HG02970 (cell line): ENCODE data around the gene COBL.

Source experiments
- ATAC-seq: cut with Tn5 transposase; IDR thresholded peaks from one replicate; pipeline ENCODE4 v1.9.1; 2021; ENCODE audit warnings: mild to moderate bottlenecking, moderate library complexity, moderate number of reproducible peaks; ENCODE audit not compliant: unreplicated experiment, low FRiP score

The COBL gene

DNA sequence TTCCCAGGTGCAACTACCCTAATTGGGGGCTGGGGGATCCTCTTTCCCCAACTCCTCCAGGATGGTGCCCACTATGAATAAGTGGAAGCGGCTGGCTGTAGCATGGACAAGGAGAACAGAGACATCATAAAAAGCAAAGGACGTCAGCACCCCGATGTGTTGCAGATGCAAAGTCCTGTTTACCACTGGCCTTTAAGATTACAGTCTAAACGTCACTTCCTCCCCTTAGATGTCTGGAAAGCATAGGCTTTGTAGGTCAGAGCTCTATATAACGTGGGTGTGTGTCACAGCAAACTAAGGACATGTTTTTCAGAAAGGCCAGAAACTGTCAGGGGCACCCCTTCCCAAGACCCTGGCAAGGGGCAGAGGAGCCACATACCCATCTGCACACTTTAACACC, 7.9 kb downstream of the COBL start:
- ATAC-seq, result no peak

DNA sequence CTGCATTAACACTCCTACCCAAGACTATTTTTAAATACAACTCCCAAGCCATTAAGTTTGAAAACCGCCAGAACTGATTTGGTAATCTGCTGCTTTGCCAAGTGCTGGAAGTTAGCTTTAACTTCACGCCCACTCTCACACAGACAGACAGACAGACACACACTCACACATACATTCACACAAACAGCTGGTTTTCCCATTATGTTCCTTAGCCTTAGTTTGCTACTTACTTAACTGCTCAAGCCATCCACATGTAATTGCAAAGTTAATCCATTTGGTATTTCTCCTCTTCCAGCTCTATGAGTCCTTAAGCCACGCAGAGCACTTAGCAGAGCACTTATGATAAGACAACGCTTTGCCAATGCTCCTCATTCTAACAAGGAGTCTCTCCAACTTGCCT, 8.3 kb downstream of the COBL start:
- ATAC-seq, result no peak

DNA sequence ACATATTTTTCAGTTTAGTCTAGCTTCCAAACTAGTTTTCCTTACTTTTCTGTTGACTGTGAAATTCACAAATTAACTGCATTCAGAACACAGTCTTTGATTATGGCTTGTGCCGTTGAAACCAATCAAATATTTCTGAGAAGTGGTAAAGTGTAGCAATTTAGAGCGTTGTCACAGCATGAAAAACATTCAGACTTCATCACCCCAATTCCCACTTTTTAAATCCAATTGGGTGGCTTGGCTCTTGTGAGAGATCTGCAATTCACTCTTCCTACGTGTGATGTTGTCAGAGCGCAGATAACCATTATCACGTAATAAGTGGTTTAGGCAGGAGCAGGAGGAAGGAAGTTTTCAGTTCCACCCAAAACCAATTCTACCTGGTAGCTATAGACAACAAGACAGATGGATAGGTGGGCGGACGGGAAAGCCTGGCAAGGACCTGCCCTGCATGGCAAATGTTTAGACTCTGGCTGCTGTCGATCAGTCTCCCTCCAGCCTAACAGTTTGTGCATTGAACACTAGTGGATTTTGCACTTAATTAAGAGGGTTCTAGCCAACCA, 8.9 kb downstream of the COBL start:
- no peak for ATAC-seq

DNA sequence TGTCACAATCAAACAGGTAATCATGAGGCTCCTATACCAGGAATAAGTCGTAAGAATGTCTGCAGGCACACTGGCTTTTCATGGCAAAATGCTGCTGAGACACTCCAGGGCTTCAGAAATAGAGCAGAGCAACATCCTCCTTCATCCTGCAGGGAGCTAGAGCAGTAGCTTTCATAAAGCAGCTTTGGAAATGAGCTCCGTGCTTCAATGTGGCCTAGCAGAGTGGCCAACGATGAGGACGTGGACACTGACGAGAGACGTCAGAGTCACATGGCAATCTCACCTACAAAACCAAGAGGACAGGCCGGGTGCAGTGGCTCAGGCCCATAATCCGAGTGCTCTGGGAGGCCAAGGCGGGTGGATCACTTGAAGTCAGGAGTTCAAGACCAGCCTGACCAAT, 9.8 kb downstream of the COBL start:
- ATAC-seq, result no peak

DNA sequence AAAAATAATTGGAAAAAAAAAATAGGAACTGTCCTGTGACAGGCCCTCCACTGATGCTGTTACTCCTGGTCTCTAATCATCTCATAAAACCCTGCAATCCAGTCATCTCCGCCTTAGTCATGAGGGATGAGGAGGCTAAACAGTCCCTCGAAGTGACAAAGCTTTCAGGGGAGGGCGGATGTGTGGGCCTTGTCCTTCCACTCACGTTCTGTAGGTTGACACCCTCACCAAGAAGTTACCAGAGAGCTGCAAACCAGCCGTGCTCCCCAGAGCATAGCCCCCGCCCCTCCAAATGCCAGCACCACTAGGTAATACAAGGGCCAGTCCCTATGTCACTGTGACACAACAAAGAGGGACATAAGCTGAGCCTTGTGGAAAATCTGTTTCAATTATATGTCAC, 11.9 kb downstream of the COBL start:
- no peak for ATAC-seq

DNA sequence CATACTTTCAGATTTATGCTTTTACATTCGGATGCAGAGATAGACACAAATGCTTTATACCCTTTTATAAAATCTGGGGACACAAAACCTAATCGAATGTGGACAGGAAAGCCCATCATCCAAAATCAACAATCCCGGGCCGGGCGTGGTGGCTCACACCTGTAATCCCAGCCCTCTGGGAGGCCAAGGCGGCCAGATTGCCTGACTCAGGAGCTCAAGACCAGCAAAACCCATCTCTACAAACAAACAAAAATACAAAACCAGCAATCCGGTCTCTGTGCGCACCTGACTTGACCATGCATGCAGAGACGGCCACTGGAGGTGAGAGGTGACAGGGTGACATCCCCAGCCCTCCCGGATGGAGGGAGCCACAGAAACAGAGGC, 13.5 kb downstream of the COBL start:
- ATAC-seq, result no peak

DNA sequence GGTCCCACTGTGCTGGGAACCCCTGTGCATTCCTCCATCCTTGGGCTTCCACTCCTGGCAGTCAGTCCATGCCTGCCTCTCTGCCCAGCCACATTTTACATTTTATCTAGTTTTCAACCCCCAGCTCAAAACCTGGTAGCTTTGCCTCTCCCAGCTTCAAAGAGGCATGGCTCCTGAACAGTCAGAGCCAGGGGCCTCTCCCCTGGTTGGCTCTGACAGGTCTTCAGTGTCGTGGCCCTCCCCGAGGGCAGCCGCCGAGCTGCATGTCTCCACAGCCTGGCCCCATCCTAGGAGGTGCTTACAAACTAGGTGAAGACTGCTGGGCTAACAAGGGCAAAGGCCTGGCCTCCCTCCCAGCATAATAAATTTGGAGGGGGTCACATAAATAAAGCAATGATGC, 14.8 kb downstream of the COBL start:
- no peak for ATAC-seq

DNA sequence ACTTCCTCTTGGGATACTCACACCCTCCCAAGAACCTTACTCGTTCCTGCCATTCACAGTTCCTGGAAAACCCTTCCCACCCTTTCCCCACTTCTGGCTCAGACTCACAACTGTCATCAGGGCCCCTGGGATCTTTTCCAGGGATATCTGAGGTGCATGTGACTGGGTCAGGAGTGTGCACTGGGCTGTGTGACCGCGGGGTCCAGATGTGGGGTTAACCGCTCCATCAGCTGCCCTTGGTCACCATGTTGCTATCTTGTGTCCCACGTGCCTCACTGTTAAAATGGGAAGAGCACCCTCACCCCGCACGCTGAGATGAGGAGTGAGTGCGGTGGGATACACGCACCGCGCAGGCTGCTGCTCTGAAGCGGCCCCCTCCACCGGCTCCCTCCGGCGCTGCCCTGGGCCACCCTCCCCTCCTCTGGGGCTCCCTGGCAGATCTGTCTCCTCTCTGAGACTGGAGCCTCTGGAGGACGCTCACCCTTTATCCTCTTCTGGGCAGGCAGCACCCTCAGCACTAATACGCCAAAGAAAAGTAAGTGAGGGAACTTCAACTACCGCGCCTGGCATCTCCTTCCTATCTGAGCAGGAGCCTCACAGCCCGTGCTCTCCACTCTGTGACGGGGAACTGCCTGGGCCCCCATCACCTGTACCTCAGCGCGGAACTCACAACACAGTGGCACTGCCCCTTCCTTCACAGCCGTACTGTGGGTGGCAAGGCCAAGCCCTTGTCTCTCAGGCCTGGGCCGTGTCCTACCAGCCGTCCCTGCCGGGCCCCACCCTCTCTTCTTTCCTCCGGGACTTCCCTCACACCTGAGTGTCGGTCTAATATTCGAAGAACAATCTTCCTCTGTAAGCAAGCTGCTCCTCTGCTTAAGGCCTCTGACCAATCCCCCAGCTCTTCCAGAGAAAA, 15.6 kb downstream of the COBL start:
- no peak for ATAC-seq

DNA sequence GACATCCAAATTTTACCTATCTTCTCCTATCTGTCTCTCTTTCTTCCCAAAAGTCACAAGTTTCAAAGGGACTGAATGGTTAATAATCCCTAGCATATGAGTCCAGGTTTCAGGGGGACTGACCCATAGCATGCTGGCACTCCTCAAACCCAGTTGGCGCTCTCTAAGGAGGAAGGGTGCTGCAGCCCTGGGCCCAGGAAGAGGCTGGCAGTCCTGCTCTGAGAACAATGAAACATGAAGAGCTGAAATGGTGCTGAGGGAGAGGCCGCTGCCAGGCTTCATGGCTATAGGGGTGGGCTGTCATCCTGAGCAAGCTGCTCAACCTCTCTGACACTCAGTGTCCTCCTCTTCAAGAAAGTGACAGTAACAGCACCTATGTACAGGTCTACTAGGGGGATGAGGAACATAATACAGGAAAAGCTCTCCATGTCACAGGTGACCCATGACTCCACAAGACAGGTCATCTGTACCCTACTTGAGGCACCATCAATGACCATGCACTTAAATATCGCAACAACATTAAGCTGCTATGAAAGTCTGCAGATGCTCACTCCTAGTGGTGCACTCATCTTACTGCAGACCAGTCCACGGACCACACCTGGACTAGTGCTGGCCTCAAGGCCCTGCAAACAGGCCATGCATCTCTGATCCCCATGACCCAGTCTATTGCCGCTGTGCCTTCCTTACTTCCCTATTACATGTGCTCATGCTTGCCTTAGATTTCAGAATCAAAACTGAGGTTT, 17.0 kb downstream of the COBL start:
- no peak for ATAC-seq

DNA sequence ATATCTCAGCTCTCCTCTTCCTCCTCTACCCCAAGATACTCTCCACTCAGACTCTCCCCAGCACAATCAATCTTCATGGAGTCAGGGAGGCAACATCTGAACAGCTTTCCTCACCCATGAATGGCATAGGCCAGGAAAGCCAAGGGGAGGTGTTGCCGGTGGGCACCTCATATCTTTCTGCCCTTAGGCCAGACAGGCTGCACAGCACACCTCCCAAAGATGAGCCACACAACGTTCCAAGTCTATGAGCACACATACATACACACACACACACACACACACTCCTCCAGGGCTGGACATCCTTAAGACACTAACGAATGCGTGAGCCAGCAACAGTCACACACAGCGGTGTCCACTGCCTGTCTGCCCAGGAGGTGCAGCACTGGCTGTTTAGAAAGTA, 17.7 kb downstream of the COBL start:
- no peak for ATAC-seq

DNA sequence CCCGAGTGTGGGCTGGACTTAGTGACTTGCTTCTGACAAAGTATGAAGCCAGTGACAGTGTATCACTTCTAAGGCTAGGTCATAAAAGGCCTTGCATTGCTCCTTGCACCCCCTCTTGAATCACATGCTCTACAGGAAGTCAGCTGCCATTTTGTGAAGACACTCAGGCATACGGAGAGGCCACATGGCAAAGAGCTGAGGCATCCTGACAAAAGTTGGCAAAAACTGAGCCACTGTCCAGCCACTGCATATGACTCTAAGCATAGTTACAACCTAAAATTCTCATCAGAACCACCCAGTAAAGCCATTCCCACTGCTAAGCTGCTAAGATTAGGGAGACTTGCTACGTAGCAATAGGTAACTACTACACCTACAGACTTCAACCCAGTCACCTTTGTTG, 18.6 kb downstream of the COBL start:
- no peak for ATAC-seq

DNA sequence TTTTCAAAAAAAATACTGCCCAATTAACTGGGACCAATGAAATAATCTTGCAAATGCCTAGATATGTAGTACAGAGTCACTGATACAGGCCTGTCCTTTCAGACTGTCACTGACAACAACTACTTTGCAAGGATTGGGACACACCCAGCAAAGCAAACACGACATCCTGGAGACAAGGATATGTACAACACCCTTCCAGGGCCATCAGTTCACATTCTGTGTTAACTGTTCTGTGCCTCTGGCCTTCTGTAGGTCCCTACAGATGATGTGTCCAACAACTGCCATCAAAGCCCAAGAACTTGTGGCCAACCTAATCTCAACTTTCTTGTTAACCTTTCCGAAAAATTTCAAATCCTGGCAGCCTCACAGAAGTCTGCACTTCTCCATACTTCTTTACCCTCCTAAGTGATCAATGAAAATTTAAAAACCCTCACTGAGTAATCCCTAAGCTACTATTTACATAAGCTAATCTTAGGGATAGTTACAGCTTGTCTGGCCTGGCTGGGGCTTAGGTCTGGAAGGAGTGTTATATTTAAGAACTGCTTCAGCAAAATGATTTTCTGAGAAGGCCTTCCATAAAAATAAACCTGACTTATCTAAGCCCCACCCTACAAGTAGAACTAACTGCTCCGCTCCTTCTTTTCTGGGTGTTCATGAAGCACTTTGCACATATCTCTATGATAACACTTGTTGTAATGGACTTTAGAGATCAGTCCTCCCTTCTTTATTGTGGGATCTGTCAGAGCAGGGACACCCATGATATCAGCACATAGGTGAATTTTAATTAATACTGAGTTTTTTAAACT, 21.0 kb downstream of the COBL start:
- no peak for ATAC-seq

DNA sequence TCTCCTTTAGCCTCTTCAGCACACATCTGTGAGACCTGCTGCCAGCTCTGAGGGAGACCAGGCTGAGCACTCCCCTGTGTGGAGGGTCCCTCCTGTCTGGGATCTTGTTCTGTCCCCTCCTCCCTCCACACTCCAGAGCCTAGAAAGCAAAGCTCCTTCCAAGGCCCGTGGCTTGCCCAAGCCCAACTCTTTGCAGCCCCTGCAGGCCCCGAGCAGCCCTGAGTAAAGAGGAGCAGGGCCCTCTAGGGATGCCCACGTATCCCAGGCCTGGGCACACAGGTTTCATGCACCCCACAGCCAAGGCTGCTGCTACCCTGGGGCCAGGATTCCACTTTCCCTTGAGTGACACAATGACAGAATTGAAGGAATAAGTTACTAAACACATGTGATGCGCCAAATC, 24.0 kb downstream of the COBL start:
- ATAC-seq, result no peak

DNA sequence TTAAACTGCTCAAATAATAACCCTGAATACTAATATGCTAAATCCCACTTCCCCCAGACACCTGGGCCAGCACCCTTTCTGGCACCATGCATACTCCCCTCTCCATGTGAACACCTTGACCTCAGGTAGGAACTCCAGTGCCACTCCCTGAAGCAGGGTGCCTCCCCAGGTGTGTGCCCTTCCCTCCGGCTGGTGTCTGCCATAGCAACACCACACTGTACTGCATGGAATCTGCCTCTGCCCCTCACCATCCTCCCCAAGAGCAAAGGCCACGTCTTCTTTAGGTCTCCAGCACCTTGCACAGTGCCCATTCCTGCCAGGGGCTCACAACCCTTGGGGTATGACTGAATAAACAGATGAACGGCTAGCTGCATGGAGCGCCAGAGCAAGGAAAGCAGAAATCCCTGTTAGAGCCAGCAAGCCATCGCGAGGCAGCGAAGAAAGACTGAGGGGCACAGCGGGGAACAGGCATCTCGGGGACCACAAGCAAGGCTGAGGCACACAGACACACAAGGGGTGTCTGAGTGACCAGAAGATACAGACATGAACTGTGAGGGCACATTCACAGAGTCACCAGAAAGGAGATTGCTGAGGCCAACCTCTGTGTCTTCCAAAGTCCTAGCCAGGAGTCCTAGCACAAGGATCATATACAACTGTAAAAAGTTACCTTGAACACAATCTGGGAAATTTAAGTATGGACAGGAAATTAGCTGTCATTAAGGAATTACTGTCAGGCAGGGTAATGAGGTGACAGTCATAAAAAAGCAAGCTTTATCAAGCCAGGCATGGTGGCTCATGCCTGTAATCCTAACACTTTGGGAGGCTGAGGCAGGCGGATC, 25.7 kb downstream of the COBL start:
- ATAC-seq, result no peak

DNA sequence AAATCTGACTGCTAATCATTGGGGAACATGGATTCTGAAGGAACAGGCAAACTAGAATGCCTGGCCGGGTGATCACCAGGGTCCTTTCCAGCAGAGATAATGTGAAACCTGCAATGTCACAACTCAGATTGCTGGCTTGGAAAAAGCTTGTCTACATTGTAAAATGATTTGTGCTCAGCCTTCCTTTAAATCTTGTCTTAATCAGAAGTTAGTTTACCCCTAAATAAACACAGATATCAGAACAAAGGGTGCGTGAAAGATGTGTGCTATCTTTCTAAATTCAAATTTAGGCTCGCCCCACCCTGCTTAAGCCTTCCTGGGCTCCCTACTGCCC, 26.3 kb downstream of the COBL start:
- ATAC-seq, result no peak

DNA sequence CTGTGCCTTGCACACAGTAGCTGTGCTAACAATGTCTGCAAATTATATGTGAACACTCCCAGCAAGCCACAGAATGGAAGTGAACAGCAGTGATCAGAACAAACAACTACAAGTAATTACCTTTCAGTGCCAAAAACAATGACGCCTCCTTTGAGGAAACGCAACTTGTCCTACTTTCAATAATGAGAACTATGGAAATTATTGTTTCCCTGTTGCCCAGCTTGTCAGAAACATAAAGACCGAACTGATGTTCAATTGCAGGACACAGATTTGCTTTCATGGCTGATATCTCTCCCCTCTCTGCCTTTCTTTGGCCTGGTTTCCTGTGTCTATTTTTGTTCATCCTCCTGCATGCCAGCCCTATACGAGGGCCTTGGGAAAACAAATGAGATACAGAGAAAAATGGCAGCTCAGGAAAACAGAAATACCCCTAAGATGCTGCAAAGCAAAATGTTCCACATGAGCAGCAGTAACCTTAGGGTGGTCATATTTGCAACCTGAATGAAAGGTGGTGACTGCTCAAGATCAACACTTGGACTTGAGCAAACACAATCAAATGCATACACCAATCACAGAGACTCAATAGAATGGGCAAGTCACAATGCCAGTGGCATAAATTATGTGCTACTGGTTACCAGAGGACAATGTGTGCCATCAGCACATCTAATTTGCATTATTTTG, 26.8 kb downstream of the COBL start:
- no peak for ATAC-seq

DNA sequence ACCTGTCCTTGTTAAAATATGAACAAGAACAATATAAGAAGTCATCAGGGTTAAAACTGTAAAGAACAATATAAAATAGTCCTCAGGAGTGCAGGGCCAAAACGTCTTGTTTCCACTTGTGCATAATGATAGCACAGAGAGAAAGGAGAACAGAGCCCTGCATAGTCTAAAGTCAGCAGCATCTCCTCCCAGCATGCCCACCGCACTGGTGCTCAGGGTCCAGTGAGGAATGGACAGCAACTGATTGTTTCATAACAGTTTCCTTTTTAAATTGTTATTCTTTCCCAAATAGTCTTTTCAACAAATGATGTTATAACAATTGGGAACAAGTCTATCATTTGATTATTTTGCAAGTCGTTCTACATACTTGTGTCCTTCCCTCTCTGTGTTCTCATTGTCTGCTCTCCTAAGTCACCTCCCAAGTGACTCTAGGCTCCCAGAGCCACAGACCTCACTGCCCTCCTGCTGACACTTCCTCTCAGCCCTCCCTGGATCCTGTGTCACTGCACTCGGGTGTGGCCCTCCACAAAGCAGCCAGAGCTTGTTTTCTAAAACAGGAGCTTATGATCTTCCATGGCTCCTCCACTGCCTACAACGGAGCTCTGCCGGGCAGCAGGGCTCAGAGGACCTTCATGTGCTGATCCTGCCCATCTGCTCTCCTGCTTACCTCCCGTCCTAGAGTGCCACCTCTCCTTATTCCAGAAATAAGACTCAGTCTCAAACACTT, 27.6 kb downstream of the COBL start:
- no peak for ATAC-seq

DNA sequence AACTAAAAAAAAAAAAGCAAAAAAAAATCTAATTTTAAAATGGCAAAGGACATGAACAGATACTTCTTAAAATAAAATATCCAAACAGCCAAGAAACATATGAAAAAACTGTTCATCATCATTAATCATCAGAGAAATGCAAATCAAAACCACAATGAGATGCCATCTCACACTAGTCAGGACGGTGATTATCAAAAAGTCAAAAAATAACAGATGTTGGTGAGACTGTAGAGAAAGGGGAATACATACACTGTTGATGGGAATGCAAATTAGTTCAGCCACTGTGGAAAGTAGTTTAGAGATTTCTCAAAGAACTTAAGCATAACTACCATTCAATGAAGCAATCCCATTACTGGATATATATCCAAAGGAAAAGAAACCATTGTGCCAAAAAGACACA, 30.2 kb downstream of the COBL start:
- no peak for ATAC-seq

DNA sequence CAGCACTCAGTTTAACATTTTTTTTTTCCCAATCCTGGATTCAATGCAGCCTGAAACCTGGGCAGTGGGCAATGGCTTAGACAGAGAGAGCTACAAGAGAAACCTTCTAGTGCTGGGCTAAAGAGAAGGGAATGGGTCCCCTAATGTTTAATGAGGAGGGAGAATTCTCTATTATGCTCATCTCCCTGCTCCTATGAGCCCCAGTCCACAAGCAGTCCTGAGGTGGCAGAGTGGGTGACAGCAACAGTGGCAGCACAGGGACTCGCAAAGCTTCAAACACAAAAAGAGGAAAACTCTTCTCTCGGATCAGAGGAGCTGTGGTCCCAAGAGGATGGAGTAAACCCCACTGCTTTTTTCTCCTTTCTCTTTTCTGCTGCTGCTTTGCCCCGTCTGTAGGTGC, 36.5 kb downstream of the COBL start:
- no peak for ATAC-seq
